NCI-H2227 treated with DMSO at 0.1 percent for 48 hours (cell line): ENCODE measurements around the gene NIM1K.
A peak's percentile ranks its signal among the peaks of the same experiment; 100 is the strongest.
"Not testable (repeated sequence)": the region's sequence is repeated elsewhere in the genome, so short reads cannot be mapped to it uniquely, and the experiment has no call there.

Source experiments
- DNase-seq: peaks from one replicate; lab custom pipeline; 2025; lab: John Stamatoyannopoulos, UW

Gene NIM1K

DNA sequence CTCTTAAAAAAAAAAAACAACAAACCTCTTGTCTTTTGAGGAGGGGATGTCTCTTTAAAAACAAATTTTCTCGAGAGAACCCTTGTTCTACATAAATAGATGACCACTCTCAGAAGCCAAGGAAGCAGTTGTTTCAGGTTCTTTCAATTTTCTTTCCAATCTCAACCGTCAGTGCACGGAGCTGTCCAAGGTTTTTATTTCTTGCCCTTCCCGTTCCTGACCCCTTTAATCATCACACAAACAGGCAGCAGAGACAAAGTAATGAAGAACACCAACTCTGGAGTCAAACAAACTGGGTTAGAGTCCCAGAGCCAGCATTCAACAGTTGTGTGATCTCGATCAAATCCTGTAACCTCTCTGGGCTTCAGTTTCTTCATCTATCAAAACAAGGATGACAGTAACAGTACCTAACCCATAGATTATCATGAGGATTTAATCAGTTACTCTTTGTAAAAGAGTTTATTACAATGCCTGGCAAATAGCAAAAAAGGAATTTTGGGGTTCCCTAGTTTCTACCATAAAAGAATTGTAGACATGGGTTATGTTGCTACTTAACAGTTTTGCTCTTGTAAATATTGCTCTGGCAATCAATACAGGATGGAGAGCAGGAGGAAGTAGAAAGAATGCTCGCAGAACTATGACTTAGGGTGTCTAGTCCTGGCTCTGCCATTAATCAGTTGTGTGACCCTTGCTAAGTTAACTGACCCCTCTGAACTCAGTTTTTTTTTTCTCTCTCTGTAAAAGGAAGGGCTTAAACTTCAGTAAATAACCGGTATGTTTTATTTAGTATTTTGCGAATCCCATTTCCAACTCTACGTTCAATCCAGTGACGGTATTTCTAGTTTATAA, 1.0 kb upstream of the NIM1K start:
- no peak for DNase-seq

DNA sequence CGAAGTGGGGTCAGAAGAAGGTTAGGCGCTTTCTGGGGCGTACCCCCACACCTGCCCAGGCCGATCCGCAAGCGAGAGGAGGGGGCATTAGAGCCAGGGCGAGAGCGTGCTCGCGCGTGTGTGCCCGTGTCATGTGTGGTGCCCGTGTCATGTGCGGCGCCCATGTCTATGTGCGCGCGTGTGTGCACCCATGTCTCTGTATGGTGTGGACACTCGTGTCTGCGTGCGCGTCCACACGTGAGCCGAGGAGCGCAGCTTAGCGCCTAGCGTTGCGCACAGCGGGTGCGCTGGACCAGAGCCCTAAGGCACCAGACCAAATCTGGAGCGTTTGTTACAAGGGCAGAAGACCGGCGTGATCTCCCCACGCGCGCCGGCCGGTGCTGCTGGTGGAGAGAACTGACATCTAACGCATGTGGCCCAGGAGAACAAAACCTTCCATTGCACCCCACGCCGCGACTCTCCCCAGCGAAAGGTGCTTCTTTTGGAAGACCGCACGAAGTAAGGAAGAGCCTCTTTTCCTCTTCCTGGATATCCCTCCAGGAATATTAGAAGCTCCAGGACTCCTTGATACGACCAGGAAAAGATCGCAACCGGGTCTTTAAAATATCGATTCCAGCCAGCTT, 644 bp downstream of the NIM1K start:
- no peak for DNase-seq

DNA sequence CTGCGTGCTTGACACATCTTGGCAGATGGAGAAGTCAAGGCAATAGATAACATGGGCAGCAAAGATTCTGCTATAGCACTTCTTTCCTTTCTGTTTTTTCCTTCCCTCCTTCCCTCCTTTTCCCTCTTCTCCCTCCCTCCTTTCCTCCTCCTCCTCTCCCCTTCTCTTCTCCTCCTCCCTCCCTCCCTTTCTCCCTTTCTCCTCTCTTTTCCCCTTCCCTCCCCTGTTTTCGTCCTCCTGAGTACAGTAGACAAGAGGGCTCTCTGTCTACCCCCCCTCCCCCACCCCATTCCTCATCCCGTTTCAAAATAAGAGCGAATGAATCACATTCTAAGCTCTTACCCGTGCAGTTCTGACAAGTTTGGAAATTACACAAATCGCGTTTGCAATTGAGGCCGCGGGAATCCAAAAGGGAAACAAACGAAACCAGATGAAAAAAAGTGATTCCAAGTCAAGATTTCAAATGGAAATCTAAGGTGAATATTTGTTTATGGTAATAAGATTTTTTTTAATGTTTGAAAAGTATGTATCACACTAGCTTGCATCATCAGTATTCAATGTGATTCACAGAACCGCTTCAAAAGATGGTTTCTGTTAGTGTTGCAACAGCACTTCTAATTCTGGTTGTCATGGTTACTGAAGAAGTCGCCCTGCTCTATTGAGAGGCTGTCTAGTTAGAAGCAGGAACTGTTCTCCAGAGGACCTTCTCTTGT, 1.3 kb downstream of the NIM1K start:
- DNase-seq, result peak; percentile 92

DNA sequence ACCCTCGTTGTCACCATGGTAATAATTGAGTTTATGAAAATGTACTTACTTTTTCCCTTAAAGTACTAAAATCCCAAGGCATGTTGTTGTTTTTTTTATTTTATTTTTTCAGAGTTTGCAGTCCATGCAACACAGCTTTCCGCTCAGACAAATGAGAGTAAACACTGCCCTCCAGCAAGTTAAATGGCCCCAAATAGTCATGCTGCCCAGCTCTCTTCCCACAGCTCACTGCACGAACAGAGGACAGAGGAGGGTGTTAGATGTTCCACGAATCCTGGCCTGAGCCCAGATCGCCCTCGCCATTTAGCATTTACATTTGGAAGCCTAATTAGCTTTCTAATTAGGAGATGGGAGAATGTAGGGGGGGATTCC, 1.9 kb downstream of the NIM1K start:
- no peak for DNase-seq

DNA sequence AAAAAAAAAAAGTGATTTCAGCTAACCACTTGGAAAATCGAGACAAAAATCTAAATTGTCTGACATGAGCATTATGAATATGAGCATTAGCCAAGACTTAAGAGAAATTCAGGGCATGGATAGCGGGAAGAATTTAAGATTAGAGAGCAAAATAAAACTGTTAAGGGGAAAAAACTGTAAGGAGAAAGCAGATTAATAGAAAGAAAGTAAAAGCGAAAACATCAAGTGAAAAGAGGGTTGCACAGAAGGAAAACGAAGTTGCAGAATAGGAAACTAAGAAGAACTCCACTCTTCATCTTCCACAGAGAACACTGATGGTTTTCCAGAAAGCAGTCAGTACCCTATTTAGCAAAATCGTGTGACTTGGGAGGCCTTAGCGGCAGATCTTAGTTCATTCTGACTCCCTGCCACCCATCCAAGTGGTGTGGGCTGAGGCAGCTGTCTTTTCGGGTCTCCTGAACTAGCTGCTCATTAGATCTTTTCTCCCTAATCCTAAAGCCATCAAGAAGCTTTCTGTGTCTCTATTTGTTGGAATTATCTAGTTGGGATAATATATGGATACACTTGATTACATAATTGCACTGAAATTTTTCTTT, 3.7 kb downstream of the NIM1K start:
- DNase-seq, result no peak

DNA sequence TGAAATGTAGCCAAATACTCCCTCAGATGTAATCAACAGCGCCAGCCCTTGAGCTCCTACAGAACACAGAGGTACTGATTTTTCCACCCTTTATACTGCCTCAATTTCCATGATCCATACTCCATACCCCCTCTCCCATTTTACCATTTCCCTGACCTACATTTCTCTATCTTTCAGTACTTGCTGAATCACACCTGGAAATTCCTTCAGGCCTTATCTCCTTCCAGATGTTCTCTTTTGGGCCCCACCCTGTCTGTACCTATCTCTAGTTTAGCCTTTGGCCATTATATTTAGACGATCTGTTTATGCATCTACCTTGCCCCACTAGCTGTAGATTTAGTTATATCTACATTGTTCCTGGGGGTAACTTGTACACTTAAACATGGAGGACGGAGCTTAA, 5.5 kb downstream of the NIM1K start:
- no peak for DNase-seq

DNA sequence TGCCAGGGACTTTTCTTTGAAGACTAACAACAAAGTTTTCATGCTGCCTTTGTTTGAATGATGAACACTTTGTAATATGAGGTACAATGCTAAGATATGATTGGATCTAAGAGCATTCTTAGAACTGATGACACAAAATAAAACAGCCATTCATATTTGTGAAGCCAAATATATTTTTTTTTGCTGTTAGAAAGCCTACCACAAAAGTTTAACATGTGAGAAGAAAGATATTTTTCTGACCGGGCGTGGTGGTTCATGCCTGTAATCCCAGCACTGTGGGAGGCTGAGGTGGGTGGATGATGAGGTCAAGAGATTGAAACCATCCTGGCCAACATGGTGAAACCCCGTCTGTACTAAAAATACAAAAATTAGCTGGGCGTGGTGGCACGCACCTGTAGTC, 9.4 kb downstream of the NIM1K start:
- DNase-seq, result not testable (repeated sequence)

DNA sequence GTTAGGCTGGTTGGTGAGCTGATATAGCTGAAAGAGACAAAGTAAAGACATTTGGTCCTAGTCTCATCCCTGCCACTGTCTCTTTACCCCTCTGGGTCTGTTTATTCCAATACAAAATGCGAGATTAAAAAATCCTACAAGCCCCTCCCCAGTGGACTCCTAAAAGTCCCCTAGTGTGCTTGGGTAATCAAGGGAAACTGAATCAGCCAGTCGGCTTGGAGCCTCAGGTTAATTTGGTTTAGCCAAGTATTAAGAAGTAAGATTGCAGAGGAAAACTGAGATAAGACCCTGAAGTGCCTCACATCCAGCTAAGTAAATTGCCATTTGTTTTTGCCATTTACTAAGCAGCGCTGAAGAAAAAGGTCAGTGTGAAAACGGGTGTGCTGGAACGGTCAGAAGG, 10.4 kb downstream of the NIM1K start:
- no peak for DNase-seq

DNA sequence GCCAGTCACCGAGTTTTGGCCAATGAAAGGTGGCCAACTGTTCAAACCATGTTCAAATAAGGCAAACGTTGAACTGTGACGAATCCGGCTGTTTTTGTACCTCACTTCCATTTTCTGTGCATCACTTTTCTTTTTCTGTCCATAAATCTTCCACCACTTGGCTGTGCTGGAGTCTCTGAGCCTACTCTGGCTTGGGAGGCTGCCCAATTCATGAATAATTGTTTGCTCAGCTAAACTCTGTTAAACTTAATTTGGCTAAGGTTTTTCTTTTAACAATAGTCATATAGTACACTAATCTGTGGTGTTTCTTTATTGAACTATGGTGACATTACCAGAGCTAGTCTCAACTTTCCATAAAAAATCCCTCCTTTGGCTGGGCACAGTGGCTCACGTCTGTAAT, 11.3 kb downstream of the NIM1K start:
- no peak for DNase-seq

DNA sequence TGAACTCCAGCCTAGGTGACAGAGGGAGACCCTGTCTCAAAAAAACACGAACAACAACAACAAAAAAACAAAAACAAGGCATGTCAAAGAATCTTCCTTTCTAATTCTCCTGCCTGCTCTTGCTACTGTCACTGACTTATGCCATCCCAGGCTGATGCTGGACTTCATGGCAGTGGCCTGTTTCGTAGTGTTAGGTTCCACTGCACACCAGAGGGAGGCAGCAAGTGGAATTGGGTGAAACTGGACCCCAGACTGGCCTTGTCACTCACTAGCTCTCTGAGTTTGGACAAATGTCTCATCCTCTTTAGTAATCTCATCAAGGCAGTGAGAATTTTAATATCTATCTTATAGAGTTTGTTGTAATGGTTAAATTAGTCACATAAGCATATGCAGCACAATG, 12.9 kb downstream of the NIM1K start:
- DNase-seq, result no peak

DNA sequence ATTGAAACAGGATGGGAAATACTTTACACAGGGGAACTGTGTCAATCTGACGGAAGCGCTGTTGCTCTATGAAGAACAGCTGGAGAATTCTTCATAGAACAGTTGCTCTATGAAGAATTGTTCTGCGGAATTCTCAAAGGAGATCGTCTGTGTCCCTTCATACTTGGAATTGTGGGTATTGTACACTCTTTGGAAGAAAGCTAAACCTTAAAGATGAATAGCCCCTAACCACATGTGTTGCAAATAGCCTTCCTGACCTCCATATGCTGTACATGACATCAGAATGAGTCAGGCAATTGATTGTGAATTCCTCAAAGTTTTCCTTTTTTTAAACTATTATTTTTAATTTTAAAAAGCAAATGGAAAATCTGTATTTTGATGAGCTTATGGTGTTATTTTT, 15.6 kb downstream of the NIM1K start:
- no peak for DNase-seq

DNA sequence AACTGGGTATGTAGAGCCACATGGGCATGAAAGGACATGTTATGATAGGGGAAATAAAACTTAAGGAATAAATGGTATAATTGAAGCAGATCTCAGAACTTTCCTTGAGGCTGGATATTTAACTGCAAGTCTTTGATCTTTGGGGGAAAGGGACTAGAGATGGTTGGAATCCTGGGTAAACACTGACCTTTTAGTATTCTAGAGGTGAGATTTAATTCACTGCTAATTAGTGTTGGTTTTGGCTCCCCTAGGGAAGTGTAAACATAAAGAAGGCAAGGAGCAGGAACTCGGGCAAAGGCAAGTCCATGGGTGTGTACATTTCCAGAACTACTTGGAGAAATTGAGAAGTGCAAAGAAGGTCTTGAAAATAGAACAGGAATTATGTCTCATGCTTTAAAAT, 16.6 kb downstream of the NIM1K start:
- no peak for DNase-seq

DNA sequence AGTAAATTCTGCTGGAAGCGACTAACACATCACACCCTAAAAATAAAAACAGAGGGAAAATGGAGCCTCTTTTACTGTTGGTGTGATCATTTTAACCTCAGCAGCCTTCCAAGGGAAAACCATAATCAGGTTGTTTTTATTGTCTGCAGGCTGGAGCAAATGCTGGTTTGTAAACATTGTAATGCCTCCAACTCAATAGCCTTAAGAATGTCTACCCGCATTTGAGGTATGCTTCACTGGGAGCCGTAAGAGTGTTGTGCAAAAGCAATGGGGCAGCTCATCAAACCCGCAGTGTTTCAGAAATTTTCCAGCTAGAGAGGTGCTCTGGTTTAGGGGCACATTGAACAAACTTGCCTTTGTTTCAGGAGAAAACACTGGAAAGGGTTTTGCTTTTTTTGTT, 17.0 kb downstream of the NIM1K start:
- no peak for DNase-seq

DNA sequence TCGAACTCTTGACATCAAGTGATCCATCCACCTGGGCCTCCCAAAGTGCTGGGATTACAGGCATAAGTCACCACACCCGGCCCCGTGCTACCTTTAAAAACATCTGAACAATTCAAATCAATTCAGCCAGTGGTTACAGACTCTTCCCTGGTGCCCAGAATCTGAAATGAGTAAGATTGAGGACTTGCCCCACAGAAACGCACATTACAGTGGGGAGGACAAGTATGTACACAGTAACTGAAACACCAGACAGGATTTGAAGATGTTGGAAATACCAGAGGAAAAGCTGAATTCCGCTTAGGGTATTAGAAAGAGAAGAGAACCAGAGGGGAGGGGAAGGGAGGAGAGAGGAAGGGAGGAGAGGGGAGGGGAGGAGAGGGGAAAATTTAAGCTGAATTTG, 17.8 kb downstream of the NIM1K start:
- DNase-seq, result no peak

DNA sequence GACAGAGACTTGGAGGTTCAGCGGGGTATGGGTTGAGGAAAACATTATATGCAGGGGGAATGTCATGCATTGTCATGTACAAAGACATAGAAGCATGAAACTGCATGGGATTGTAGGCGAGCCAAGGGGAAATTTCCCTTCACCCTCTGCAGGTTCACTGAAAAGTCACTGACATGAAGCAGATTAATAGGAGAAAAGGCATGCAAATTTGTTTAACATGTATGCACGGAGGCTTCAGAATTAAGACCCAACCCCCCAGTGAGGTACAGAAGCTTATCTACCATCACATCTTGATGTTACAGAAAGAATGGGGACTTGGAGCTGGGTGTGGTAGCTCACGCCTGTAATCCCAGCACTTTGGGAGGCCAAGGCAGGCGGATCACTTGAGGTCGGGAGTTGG, 18.5 kb downstream of the NIM1K start:
- DNase-seq, result no peak

DNA sequence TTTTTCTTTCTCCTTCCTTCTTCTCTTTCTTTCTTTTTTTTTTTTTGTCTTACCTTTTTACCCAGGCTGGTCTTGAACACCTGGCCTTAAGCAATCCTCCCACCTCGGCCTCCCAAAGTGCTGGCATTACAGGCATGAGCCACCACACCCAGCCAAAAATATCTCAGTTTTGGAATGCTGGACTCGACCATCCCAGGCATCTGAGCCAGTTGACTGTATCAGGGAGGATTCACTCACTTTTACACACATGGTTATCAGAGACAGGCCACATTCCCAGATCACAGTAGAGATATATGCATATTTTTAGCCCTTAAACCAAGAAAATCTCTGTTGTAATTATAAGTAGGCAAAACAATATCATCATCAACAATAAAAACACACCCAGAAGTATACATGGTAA, 21.9 kb downstream of the NIM1K start:
- no peak for DNase-seq

DNA sequence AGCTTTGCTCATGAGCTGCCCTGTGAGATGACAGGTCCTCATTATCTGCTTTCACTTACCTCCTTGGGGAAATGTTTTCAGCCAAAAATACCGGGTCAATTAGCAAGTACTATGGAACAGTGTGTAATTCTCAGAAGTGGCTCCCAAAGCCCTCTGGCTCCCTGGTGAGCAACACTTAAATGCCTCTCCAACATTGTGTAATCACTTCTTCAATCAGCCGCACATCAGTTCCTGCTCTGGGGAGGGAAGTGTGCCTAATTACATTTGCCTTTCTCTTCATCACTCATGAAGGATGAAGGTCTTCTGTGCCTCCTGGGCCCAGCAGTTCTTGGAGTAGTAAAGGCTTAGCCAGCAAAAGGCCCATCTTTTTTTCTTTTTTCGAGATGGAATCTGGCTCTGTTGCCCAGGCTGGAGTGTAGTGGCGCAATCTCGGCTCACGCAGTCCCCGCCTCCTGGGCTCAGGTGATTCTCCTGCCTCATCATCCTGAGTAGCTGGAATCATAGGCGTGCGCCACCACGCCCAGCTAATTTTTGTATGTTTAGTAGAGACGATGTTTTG, 23.1 kb downstream of the NIM1K start:
- peak; percentile 26 for DNase-seq

DNA sequence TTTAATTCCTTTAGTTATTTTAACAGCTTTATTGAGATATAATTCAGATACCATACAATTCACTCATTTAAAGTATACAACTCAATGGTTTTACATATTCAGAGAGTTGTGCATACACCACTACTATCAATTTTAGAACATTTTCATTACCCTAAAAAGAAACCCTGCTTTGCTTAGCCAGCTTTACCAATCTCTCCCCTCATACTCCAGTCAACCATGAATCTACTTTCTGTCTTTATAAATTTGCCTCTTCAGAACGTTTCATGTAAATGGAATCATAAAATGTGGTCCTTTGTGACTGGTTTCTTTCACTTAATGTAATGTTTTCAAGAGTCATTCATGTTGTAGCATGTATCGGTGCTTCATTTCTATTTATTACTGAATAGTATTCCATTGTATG, 24.9 kb downstream of the NIM1K start:
- no peak for DNase-seq

DNA sequence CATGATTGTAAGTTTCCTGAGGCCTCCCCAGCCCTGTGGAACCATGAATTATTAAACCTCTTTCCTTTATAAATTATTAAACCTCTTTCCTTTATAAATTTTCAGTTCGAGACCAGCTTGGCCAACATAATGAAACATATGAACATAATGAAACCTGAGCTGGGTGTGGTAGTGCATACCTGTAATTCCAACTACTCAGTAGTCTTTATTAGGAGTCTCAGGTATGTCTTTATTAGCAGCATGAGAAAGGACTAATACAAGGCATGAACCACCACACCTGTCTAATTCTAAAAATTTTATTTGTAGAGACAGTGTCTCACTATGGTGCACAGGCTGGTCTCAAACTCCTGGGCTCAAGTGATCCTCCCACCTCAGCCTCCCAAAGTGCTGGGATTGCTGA, 27.1 kb downstream of the NIM1K start:
- DNase-seq, result no peak

DNA sequence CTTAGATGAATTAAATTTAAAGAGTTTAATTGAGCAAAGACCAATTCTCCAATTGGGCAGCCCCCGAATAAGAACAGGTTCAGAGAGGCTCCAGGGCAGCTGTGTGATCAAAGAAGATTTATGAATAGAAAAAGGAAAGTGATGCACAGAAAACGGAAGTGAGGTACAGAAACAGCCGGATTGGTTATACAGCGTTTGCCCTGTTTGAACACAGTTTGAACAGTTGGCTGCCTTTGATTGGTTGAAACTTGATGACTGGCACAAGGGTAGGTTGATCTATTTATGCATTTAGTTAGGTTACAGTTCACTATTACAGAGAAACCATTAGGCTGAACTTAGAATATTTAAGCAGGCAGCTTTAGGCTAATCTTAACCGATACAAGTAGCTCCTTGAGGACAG, 29.5 kb downstream of the NIM1K start:
- no peak for DNase-seq

DNA sequence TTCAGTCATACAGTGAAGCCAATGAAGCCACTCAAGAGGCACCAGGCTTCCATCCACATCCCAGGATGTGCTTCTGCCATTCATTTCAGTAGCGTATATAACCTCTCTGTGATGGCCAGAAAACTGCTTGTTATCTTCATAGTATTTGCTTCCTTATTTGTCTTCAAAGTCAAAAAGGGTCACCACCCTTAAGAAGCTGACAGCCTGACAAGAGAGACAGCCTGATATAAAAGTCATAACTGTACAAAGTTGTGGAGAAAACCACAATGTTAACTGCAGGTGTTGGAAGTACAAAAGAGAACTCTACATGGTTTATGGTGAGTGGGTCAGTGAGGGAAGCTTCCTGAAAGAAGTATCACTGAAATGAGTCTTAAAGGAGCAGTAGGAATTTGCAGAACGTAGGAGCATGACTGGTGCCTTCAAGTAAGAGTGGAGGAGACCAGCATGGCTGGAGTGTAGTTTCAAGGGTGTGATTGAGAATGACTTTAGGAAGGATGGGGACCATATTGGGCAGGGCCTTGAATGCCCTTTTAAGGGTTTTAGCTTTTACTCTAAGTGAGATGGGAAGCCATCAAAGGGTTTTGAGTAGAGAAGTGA, 33.7 kb downstream of the NIM1K start:
- no peak for DNase-seq

DNA sequence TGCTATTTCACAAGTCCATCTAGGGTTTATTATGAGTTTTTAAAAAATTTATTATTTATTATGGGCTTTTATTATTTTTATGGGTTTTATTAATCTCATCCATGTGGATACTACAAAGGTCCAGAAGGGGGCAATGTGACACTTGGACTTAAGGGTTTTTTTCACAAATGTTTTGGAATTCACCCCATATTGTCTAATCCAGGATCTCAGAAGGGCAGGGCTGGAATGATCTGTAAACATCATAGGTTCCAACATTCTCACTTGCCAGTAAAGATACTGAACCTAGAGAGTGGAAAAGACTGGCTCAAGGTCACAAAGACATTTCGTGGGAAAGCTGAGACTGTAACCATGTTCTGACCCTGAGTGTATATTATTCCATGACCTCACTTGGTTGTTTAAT, 35.6 kb downstream of the NIM1K start:
- DNase-seq, result no peak
